SU-DHL-6 (cell line): ENCODE results near the gene DAZ4.
"Not testable (repeated sequence)": the region's sequence is repeated elsewhere in the genome, so short reads cannot be mapped to it uniquely, and the experiment has no call there.

Experiments
- EZH2phosphoT487 ChIP-seq: fragments of 200-600 bp; sonication (generic), shearing (Covaris generic); conservative IDR thresholded peaks from 2 replicates; pipeline ENCODE4 v1.6.1; 2018; ENCODE audit warnings: mild to moderate bottlenecking, antibody characterized with exemption, low read length, moderate library complexity, mixed read lengths
- TF ChIP-seq, protein P1 (sequence below): fragments of 200-600 bp; sonication (generic); IDR thresholded peaks from one replicate; pipeline ENCODE4 v1.5.1; 2017; ENCODE audit warnings: antibody characterized with exemption, mild to moderate bottlenecking, low read length, moderate library complexity; ENCODE audit not compliant: insufficient read depth, poor library complexity, severe bottlenecking

- TF ChIP-seq, protein P1, sequence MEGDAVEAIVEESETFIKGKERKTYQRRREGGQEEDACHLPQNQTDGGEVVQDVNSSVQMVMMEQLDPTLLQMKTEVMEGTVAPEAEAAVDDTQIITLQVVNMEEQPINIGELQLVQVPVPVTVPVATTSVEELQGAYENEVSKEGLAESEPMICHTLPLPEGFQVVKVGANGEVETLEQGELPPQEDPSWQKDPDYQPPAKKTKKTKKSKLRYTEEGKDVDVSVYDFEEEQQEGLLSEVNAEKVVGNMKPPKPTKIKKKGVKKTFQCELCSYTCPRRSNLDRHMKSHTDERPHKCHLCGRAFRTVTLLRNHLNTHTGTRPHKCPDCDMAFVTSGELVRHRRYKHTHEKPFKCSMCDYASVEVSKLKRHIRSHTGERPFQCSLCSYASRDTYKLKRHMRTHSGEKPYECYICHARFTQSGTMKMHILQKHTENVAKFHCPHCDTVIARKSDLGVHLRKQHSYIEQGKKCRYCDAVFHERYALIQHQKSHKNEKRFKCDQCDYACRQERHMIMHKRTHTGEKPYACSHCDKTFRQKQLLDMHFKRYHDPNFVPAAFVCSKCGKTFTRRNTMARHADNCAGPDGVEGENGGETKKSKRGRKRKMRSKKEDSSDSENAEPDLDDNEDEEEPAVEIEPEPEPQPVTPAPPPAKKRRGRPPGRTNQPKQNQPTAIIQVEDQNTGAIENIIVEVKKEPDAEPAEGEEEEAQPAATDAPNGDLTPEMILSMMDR, result not testable (repeated sequence)
- TF ChIP-seq EZH2phosphoT487, result not testable (repeated sequence)
Observed at GRCh38 chrY:24813293-24813692, 20.4 kb upstream of the DAZ4 start, which contains the start of gene DAZ3.
